MCF 10A (cell line): Measurements from ENCODE around the gene GOLT1A. TPM values are rescaled to one million over a fixed set of nuclear protein-coding genes. Genes with fewer than 3 reads are reported as not detected.

Experiments
- BruUV-seq: library from RNA; stranded (reverse); fragments of 400-500 nt; replicated peaks from 2 replicates; lab custom pipeline; 2021; lab: Mats Ljungman, UMichigan
- CTCF ChIA-PET: fragments of 300-600 bp; sonication (Branson Sonifier 250); formaldehyde crosslinking; extraction: SDS; loops from one replicate; lab custom pipeline; 2021; ENCODE audit warnings: antibody characterized with exemption, inconsistent platforms; lab: Yijun Ruan, JAX
- POLR2A ChIA-PET: fragments of 300-600, 350-650 bp; sonication (Branson Sonifier 250); formaldehyde crosslinking; extraction: SDS; loops from one replicate; lab custom pipeline; 2020; ENCODE audit warnings: antibody characterized with exemption, inconsistent platforms; lab: Yijun Ruan, JAX
- DNase-seq: peaks from one replicate; pipeline ENCODE4 v3.0.0-alpha.2; 2018; ENCODE audit not compliant: unreplicated experiment
- H3K27ac Mint-ChIP-seq: one replicate; pipeline ENCODE4 v1.8.0; 2022; ENCODE audit warnings: mild to moderate bottlenecking, low read depth, mixed read lengths; ENCODE audit not compliant: unreplicated experiment
- H3K27me3 Mint-ChIP-seq: one replicate; pipeline ENCODE4 v1.8.0; 2022; ENCODE audit warnings: mixed read lengths; ENCODE audit not compliant: insufficient read depth, unreplicated experiment
- H3K36me3 Mint-ChIP-seq: one replicate; pipeline ENCODE4 v1.8.0; 2022; ENCODE audit warnings: mild to moderate bottlenecking, moderate library complexity, mixed read lengths; ENCODE audit not compliant: insufficient read depth, unreplicated experiment
- H3K4me1 Mint-ChIP-seq: one replicate; pipeline ENCODE4 v1.8.0; 2022; ENCODE audit warnings: mixed read lengths; ENCODE audit not compliant: insufficient read depth, unreplicated experiment
- H3K4me3 Mint-ChIP-seq: one replicate; pipeline ENCODE4 v1.8.0; 2022; ENCODE audit warnings: mild to moderate bottlenecking, moderate library complexity, mixed read lengths; ENCODE audit not compliant: unreplicated experiment
- H3K9me3 Mint-ChIP-seq: one replicate; pipeline ENCODE4 v1.8.0; 2022; ENCODE audit warnings: mixed read lengths; ENCODE audit not compliant: unreplicated experiment
- CTCF ChIP-seq: fragments of 200-600 bp; IDR thresholded peaks from one replicate; pipeline ENCODE4 v1.8.0; 2022; ENCODE audit warnings: antibody characterized with exemption, mild to moderate bottlenecking; ENCODE audit not compliant: unreplicated experiment
- intact Hi-C: fragments of 100-400 bp; cut with micrococcal nuclease; formaldehyde crosslinking; loops from 2 replicates; pipeline ENCODE4 v1.14.1; 2022
- total RNA-seq: library from RNA; stranded (reverse); gene quantifications from 2 replicates; pipeline ENCODE4 v1.2.3, GENCODE V29; 2022

Gene GOLT1A
- total RNA-seq, 1 experiment from 2014 or later = 11.5 TPM

- no peak for DNase-seq
- ChIA-PET CTCF (interaction anchor here (1.4 to 16.1 kb wide), 9 partner anchors 11 to 247 kb away, joined by 3 to 289 read pairs (median 16); partner anchors contain the start of genes PLEKHA6 and REN), POLR2A (interaction anchor here (0.6 kb wide), 1 partner anchor 20 kb away, joined by 3 read pairs; no protein-coding TSS in a partner anchor)
- Mint-ChIP-seq H3K36me3 (peaks cover 88% of the 10 kb centered on the region), H3K4me3 (no peak overlapping the region), H3K4me1 (peaks cover 13% of the 10 kb centered on the region), H3K27me3 (no peaks in the 10 kb centered on the region), H3K9me3 (no peaks in the 10 kb centered on the region), H3K27ac (peak overlapping the region; percentile 59)
- no TSS peak for BruUV-seq
- intact Hi-C loops = loop anchor here (5.0 kb wide), 1 partner anchor 94 kb away; no protein-coding TSS in a partner anchor
- TF ChIP-seq CTCF = no peak
Measured at GRCh38 chr1:204256531-204256930, 42.7 kb upstream of the GOLT1A start.

DNA sequence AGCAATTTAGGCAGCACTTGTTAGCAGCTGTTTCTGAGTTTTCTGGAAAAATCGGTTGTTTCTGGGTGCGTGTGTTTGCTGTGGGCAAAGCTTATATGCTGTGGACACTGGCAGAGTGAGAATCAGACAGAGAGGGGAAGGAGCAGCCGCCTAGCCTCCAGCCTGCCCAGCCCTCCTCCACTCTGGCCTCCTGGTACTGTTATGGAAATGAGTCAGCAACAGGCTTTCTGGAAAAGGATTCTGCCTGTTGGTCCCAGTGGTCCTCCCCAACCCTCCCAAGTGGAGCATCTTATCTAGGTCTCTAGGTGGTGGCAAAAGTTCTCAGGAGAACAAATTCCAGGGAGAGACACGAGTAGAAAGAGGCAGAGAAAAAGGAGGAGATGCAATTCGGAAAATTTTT is 42.2 kb upstream of the GOLT1A start:
- no peak overlapping the region for H3K4me3 Mint-ChIP-seq
- ChIA-PET CTCF (interaction anchor here (0.7 to 16.1 kb wide), 5 partner anchors 10 to 105 kb away, joined by 3 to 289 read pairs (median 5); partner anchors contain the start of gene PLEKHA6), POLR2A (interaction anchor here (0.8 to 1.6 kb wide), 3 partner anchors 34 to 87 kb away, joined by 3 to 4 read pairs (median 4); no protein-coding TSS in a partner anchor)
- H3K36me3 Mint-ChIP-seq = peaks cover 91% of the 10 kb centered on the region
- no peaks in the 10 kb centered on the region for H3K9me3 Mint-ChIP-seq
- no peaks in the 10 kb centered on the region for H3K27me3 Mint-ChIP-seq
- intact Hi-C loops = loop anchor here (5.0 kb wide), 1 partner anchor 94 kb away; no protein-coding TSS in a partner anchor
- peak overlapping the region; percentile 59 for H3K27ac Mint-ChIP-seq
- no peak for DNase-seq
- no TSS peak for BruUV-seq
- H3K4me1 Mint-ChIP-seq = peaks cover 13% of the 10 kb centered on the region
- TF ChIP-seq CTCF = no peak

DNA sequence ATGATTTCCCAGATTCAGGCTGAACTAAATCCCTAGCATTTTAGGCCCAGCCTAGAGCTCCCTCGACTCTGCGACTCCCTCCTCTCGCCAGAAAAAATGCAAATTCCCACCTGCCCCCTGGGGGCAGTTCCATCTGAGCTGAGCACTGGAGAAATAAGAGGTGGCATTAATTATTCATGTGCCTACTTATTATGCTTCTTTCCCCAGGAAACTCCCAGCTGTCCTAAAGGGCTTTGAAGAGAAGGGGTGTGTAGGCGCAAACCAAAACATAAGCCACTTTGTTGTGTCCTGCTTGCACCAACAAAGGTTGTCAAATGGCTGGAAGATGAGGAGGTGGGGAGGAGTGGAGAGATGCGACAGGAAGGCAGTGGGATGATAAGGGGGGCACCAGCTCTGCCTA is 41.4 kb upstream of the GOLT1A start:
- H3K36me3 Mint-ChIP-seq = peaks cover 90% of the 10 kb centered on the region
- H3K27me3 Mint-ChIP-seq = no peaks in the 10 kb centered on the region
- no peaks in the 10 kb centered on the region for H3K9me3 Mint-ChIP-seq
- peak overlapping the region; percentile 59 for H3K27ac Mint-ChIP-seq
- DNase-seq = no peak
- H3K4me1 Mint-ChIP-seq = peaks cover 13% of the 10 kb centered on the region
- CTCF ChIA-PET = interaction anchor here (0.7 to 16.1 kb wide), 10 partner anchors 14 to 112 kb away, joined by 3 to 289 read pairs (median 5); partner anchors contain the start of gene PLEKHA6
- no peak overlapping the region for H3K4me3 Mint-ChIP-seq
- TF ChIP-seq CTCF = no peak
- POLR2A ChIA-PET = interaction anchor here (0.7 to 2.7 kb wide), 16 partner anchors 8 to 485 kb away, joined by 3 to 12 read pairs (median 4); no protein-coding TSS in a partner anchor
- intact Hi-C loops = loop anchor here (5.0 kb wide), 1 partner anchor 93 kb away; no protein-coding TSS in a partner anchor
- no TSS peak for BruUV-seq

GRCh38 chr1:204254031-204254661 is 40.4 kb upstream of the GOLT1A start:
- TF ChIP-seq CTCF = no peak
- H3K4me3 Mint-ChIP-seq = no peak overlapping the region
- H3K27ac Mint-ChIP-seq = no peak overlapping the region
- ChIA-PET POLR2A (interaction anchor here (0.6 to 2.7 kb wide), 27 partner anchors 9 to 240 kb away, joined by 3 to 12 read pairs (median 4); partner anchors contain the start of gene PIK3C2B), CTCF (interaction anchor here (0.5 to 16.1 kb wide), 19 partner anchors 21 to 1255 kb away, joined by 3 to 289 read pairs (median 4); partner anchors contain the start of genes GOLT1A and PLEKHA6)
- no peaks in the 10 kb centered on the region for H3K27me3 Mint-ChIP-seq
- BruUV-seq = no TSS peak
- H3K36me3 Mint-ChIP-seq = peaks cover 80% of the 10 kb centered on the region
- peak; percentile 97 for DNase-seq
- peaks cover 13% of the 10 kb centered on the region for H3K4me1 Mint-ChIP-seq
- no peaks in the 10 kb centered on the region for H3K9me3 Mint-ChIP-seq
- intact Hi-C loops = no loop called here
